MM.1S (cell line): Measurements from ENCODE around the gene CIDEC.

ENCODE experiments used
- CTCF ChIP-seq: fragments of 300-600 bp; sonication (generic); IDR thresholded peaks from 2 replicates; pipeline ENCODE4 v1.5.1; 2016; ENCODE audit warnings: antibody characterized with exemption, low read length, mixed read lengths
- EZH2phosphoT487 ChIP-seq: fragments of 300-600 bp; sonication (generic); IDR thresholded peaks from 2 replicates; pipeline ENCODE4 v1.6.1; 2018; ENCODE audit warnings: antibody characterized with exemption, low read length

- TF ChIP-seq CTCF (no peak), EZH2phosphoT487 (no peak)
Measured at GRCh38 chr3:9915254-9916141, 35.4 kb upstream of the CIDEC start.
